K562 (cell line): ENCODE results near the gene KSR2. TPM values are rescaled to one million over a fixed set of nuclear protein-coding genes. Genes with fewer than 3 reads are reported as not detected.

Experiments used
- ATAC-seq: fragments of 200-7000 bp; cut with Tn5 transposase; 3 replicates; pipeline ENCODE4 v1.9.1; 2020; ENCODE audit warnings: moderate library complexity
- BruUV-seq: library from RNA; stranded (reverse); fragments of 400-500 nt; replicated peaks from 2 replicates; lab custom pipeline; 2021; lab: Mats Ljungman, UMichigan
- CTCF ChIA-PET: fragments of 300-600 bp; formaldehyde crosslinking; extraction: SDS; loops from one replicate; lab custom pipeline; 2021; ENCODE audit warnings: low intra/inter-chr PET ratio; lab: Yijun Ruan, JAX
- POLR2A ChIA-PET: fragments of 300-600, 350-650 bp; sonication (Branson Sonifier 250); formaldehyde crosslinking; extraction: SDS; loops from one replicate; lab custom pipeline; 2021; ENCODE audit warnings: antibody characterized with exemption, inconsistent platforms; lab: Yijun Ruan, JAX
- DNase-seq, 4 experiments: peaks; one replicate each; pipeline versions ENCODE4 v3.0.0 to v3.0.0-alpha.2; 2011 to 2018; ENCODE audit warnings: low spot score in 3 of 4, mixed read lengths in 3 of 4; ENCODE audit errors: extremely low read depth in 1 of 4
- FAIRE-seq: peaks from 2 replicates; lab custom pipeline; 2011; peaks lifted over from hg19 to GRCh38; lab: Jason Lieb, UNC
- H2AFZ ChIP-seq: 2 replicates; pipeline ENCODE4 v1.6.0; 2011; ENCODE audit warnings: low read depth, low read length, control low read depth, inconsistent platforms
- H3K27ac ChIP-seq: fragments of 200-600 bp; 3 replicates; pipeline ENCODE4 v1.8.0; 2011; ENCODE audit warnings: low read depth, mild to moderate bottlenecking, control low read depth, inconsistent platforms, low read length, moderate library complexity, mixed read lengths; ENCODE audit errors: extremely low read depth
- H3K27me3 ChIP-seq, 2 experiments: fragments of 300-600 bp in 1 of 2; 2 replicates in 1 of 2; 3 replicates in 1 of 2; pipeline versions ENCODE4 v1.6.0 to v1.8.0; 2011; ENCODE audit warnings: inconsistent platforms in 2 of 2, low read length in 2 of 2, mild to moderate bottlenecking in 1 of 2, mixed read lengths in 1 of 2, moderate library complexity in 1 of 2; ENCODE audit not compliant: control insufficient read depth in 2 of 2, insufficient read depth in 2 of 2
- H3K36me3 ChIP-seq: fragments of 300-600 bp; 3 replicates; pipeline ENCODE4 v1.8.0; 2011; ENCODE audit warnings: mild to moderate bottlenecking, low read length, inconsistent platforms; ENCODE audit not compliant: control insufficient read depth, insufficient read depth
- H3K4me1 ChIP-seq, 2 experiments: fragments of 200-600 bp in 1 of 2; replicated peaks in 1 of 2; 2 replicates in 1 of 2; 3 replicates in 1 of 2; pipeline versions ENCODE4 v1.5.1 to v1.8.0; 2011; ENCODE audit warnings: inconsistent platforms in 2 of 2, low read length in 2 of 2, mild to moderate bottlenecking in 1 of 2, mixed read lengths in 1 of 2, moderate library complexity in 1 of 2; ENCODE audit not compliant: control insufficient read depth in 2 of 2, insufficient read depth in 2 of 2
- H3K4me2 ChIP-seq: 2 replicates; pipeline ENCODE4 v1.6.1; 2011; ENCODE audit warnings: low read length, control low read depth, inconsistent platforms, mixed read lengths; ENCODE audit not compliant: insufficient read depth
- H3K4me3 ChIP-seq: fragments of 200-600 bp; sonication (generic), shearing (Covaris generic); 2 replicates; pipeline ENCODE4 v1.5.1; 2016; ENCODE audit warnings: control low read depth, inconsistent platforms
- H3K79me2 ChIP-seq: fragments of 200-600 bp; 3 replicates; pipeline ENCODE4 v1.8.0; 2011; ENCODE audit warnings: low read length, inconsistent platforms; ENCODE audit not compliant: control insufficient read depth, insufficient read depth
- H3K9ac ChIP-seq, 2 experiments: 2 replicates each; pipeline versions ENCODE4 v1.6.0 to v1.6.1; 2011; ENCODE audit warnings: low read depth in 2 of 2, low read length in 2 of 2, control low read depth in 1 of 2, inconsistent platforms in 1 of 2, mild to moderate bottlenecking in 1 of 2, mixed read lengths in 1 of 2; ENCODE audit not compliant: insufficient read depth in 1 of 2
- H3K9me1 ChIP-seq: one replicate; pipeline ENCODE4 v1.6.0; 2011; ENCODE audit warnings: inconsistent platforms, mild to moderate bottlenecking, low read length, moderate library complexity; ENCODE audit not compliant: control insufficient read depth, insufficient read depth
- H3K9me3 ChIP-seq: replicated peaks from 2 replicates; pipeline ENCODE4 v1.5.1; 2011; ENCODE audit warnings: low read depth, low read length, inconsistent platforms; ENCODE audit not compliant: control insufficient read depth, insufficient read depth
- H4K20me1 ChIP-seq: replicated peaks from 2 replicates; pipeline ENCODE4 v1.6.1; 2011; ENCODE audit warnings: low read length, inconsistent platforms, mixed read lengths; ENCODE audit not compliant: control insufficient read depth, insufficient read depth
- BHLHE40 ChIP-seq: IDR thresholded peaks from 2 replicates; pipeline ENCODE4 v1.6.1; 2011; ENCODE audit warnings: low read length, improper control_type of control experiment
- CC2D1A ChIP-seq: fragments of 450-650 bp; IDR thresholded peaks from 2 replicates; pipeline ENCODE4 v1.6.1; 2017; ENCODE audit warnings: mild to moderate bottlenecking
- CEBPB ChIP-seq: fragments of 450-650 bp; IDR thresholded peaks from 2 replicates; pipeline ENCODE4 v1.6.1; 2016; ENCODE audit warnings: missing genetic modification characterization, missing compliant biosample characterization
- CEBPG ChIP-seq, 3 experiments: fragments of 200-800 bp in 1 of 3; sonication (Bioruptor generic) in 1 of 3; sonication (generic) in 1 of 3; formaldehyde crosslinking in 1 of 3; IDR thresholded peaks in 2 of 3; conservative IDR thresholded peaks in 1 of 3; 2 replicates each; pipeline versions ENCODE4 v1.6.1 to v1.8.0; 2016 to 2022; ENCODE audit warnings: missing compliant biosample characterization in 2 of 3, missing genetic modification characterization in 2 of 3, mild to moderate bottlenecking in 1 of 3, missing genetic modification reagents in 1 of 3
- FOXJ2 ChIP-seq: fragments of 200-800 bp; sonication (Bioruptor generic); IDR thresholded peaks from 2 replicates; pipeline ENCODE4 v1.6.1; 2016; ENCODE audit warnings: missing genetic modification characterization, missing compliant biosample characterization
- HCFC1 ChIP-seq: IDR thresholded peaks from 2 replicates; pipeline ENCODE4 v1.6.1; 2012; ENCODE audit warnings: low read depth, low read length, improper control_type of control experiment
- HMG20A ChIP-seq: fragments of 450-650 bp; formaldehyde crosslinking; conservative IDR thresholded peaks from 2 replicates; pipeline ENCODE4 v1.4.0; 2020; ENCODE audit warnings: mild to moderate bottlenecking, mixed read lengths
- HNRNPH1 ChIP-seq: fragments of 200-400 bp; formaldehyde crosslinking; optimal IDR thresholded peaks from 2 replicates; pipeline ENCODE3; 2017; ENCODE audit warnings: low read depth, mild to moderate bottlenecking, low read length, moderate library complexity
- MAFF ChIP-seq: IDR thresholded peaks from 2 replicates; pipeline ENCODE4 v1.6.1; 2012; ENCODE audit warnings: low read length, improper control_type of control experiment
- NEUROD1 ChIP-seq: fragments of 150-350 bp; IDR thresholded peaks from 2 replicates; pipeline ENCODE4 v1.6.1; 2014; ENCODE audit warnings: borderline replicate concordance, low read length, low read depth; ENCODE audit not compliant: partially characterized antibody
- PURB ChIP-seq: sonication (generic); formaldehyde crosslinking; IDR thresholded peaks from 2 replicates; pipeline ENCODE4 v1.9.0; 2021; ENCODE audit warnings: low read depth, mild to moderate bottlenecking, missing genetic modification reagents
- RHOXF2B ChIP-seq: fragments of 250-450 bp; sonication (Bioruptor Pico); conservative IDR thresholded peaks from 2 replicates; pipeline ENCODE4 v1.5.1; 2021
- SPI1 ChIP-seq: IDR thresholded peaks from 2 replicates; pipeline ENCODE4 v1.6.1; 2011; ENCODE audit warnings: low read depth, low read length, control low read depth, borderline replicate concordance
- TSC22D4 ChIP-seq: fragments of 450-650 bp; IDR thresholded peaks from 2 replicates; pipeline ENCODE4 v1.6.1; 2016; ENCODE audit warnings: missing genetic modification characterization, missing biosample characterization, control low read depth
- ZNF140 ChIP-seq: fragments of 250-450 bp; sonication (Bioruptor Pico); IDR thresholded peaks from 2 replicates; pipeline ENCODE4 v1.8.0; 2021; ENCODE audit warnings: moderate library complexity, mild to moderate bottlenecking, inconsistent platforms
- ZNF184 ChIP-seq: sonication (generic); formaldehyde crosslinking; IDR thresholded peaks from 2 replicates; pipeline ENCODE4 v1.5.0; 2020; ENCODE audit warnings: missing genetic modification reagents
- ZNF507 ChIP-seq: conservative IDR thresholded peaks from 2 replicates; pipeline ENCODE4 v1.6.1; 2017; ENCODE audit warnings: missing genetic modification characterization, missing compliant biosample characterization
- ZNF717 ChIP-seq: fragments of 250-450 bp; sonication (Bioruptor Pico); IDR thresholded peaks from 2 replicates; pipeline ENCODE4 v1.5.0; 2021
- WGBS: fragments of 100-300 bp; shearing (Covaris generic); methylation state at CpG from one replicate; pipeline ENCODE4 v1.1.6; 2016; ENCODE audit warnings: low coverage, mixed read lengths; ENCODE audit not compliant: insufficient coverage; ENCODE audit errors: missing lambda C conversion rate; 5-methylcytosine and 5-hydroxymethylcytosine counted together
- in situ Hi-C: fragments of 300-500 bp; cut with MboI; formaldehyde crosslinking; loops from 4 replicates; pipeline ENCODE4 v1.15.0; 2018; ENCODE audit warnings: inconsistent platforms, mixed read lengths
- intact Hi-C: fragments of 100-400 bp; cut with micrococcal nuclease; formaldehyde crosslinking; loops from 2 replicates; pipeline ENCODE4 v1.14.2; 2022
- polyA plus RNA-seq, 8 experiments: library from polyadenylated mRNA; depleted of rRNA in 4 of 8; stranded (reverse) in 5 of 8; unstranded in 3 of 8; fragments of >200 nt; fragmentation: Nextera tagmentation in 2 of 8; fragmentation: Illumina TruSeq in 1 of 8; extraction: Ambion mirVana in 2 of 8; extraction: Trizol in 1 of 8; gene quantifications; 2 replicates each; pipeline versions ENCODE4 v1.2.1 to v1.2.3, GENCODE V29; 2011 to 2014; ENCODE audit warnings: inconsistent platforms in 1 of 8, missing spikeins in 1 of 8
- total RNA-seq, 7 experiments: library from RNA; depleted of rRNA in 6 of 7; stranded (reverse); fragments of >200 nt in 6 of 7; fragmentation: Illumina TruSeq in 2 of 7; extraction: Trizol in 2 of 7; gene quantifications; 2 replicates each; pipeline versions ENCODE4 v1.2.1 to v1.2.3, GENCODE V29; 2011 to 2021; ENCODE audit warnings: low replicate concordance in 1 of 7

KSR2 gene
- total and polyA plus RNA-seq, 9 of the 15 experiments (the other 6 are each of a cell fraction or from before 2014, with no cell fraction given) = not detected

- H4K20me1 ChIP-seq = no peaks in the 10 kb centered on the region
- DNase-seq = no peak
- no peaks in the 10 kb centered on the region for H3K9me3 ChIP-seq
- H3K27ac ChIP-seq = no peak overlapping the region
- in situ Hi-C loops = no loop called here
- no peaks in the 10 kb centered on the region for H3K9me1 ChIP-seq
- no peak for TF ChIP-seq ZNF507 (tag)
- TF ChIP-seq BHLHE40 = no peak
- no peak for TF ChIP-seq TSC22D4 (tag)
- TF ChIP-seq ZNF717 (CRISPR knock-in tag) = no peak
- no peak for TF ChIP-seq RHOXF2B
- TF ChIP-seq SPI1 = no peak
- TF ChIP-seq FOXJ2 (tag) = no peak
- TF ChIP-seq, all 486 proteins: peak for 0
- Histone ChIP-seq H2AFZ (no peak overlapping the region), H3K4me2 (no peak overlapping the region), H3K79me2 (no peaks in the 10 kb centered on the region), H3K4me1 (no peaks in the 10 kb centered on the region), H3K4me3 (no peak overlapping the region), H3K36me3 (no peaks in the 10 kb centered on the region), H3K27me3 (peaks cover 14 to 16% of the 10 kb centered on the region in 2 experiments; a peak in 4 of 5 replicates), H3K9ac (no peak overlapping the region)
- intact Hi-C loops = no loop called here
- CTCF ChIA-PET = no interaction called here
- no peak for FAIRE-seq
- BruUV-seq = no TSS peak
- 1% methylated on average over 5 of the region's 5 CpGs for WGBS
- no peak for ATAC-seq
- POLR2A ChIA-PET = interaction anchor here (1.0 to 1.2 kb wide), 2 partner anchors 15 to 45 kb away, joined by 3 read pairs; no protein-coding TSS in a partner anchor
Observed at GRCh38 chr12:117981267-117981666, 12.5 kb upstream of the KSR2 start.

- DNase-seq (no peak), FAIRE-seq (no peak), ATAC-seq (no peak)
- Histone ChIP-seq H3K9ac (no peak overlapping the region), H3K79me2 (no peaks in the 10 kb centered on the region), H3K4me1 (no peaks in the 10 kb centered on the region), H3K4me2 (no peak overlapping the region), H3K27ac (no peak overlapping the region), H2AFZ (no peak overlapping the region), H3K9me3 (no peaks in the 10 kb centered on the region), H3K36me3 (no peaks in the 10 kb centered on the region), H3K27me3 (peaks cover 14 to 16% of the 10 kb centered on the region in 2 experiments; a peak in 4 of 5 replicates), H3K9me1 (no peaks in the 10 kb centered on the region), H4K20me1 (no peaks in the 10 kb centered on the region), H3K4me3 (no peak overlapping the region)
- ChIA-PET CTCF (no interaction called here), POLR2A (no interaction called here)
- no TSS peak for BruUV-seq
- intact Hi-C loops = no loop called here
- in situ Hi-C loops = no loop called here
- peak; percentile 51; the same call in 1 of the 2 replicates for TF ChIP-seq CEBPB (tag)
- no peak for TF ChIP-seq ZNF140
- no peak for TF ChIP-seq HMG20A (CRISPR knock-in tag)
- TF ChIP-seq CEBPG (CRISPR knock-in tag; IDR thresholded peaks at IDR 0.05) = no peak
- TF ChIP-seq CEBPG (tag; conservative IDR thresholded peaks at IDR 0.05 in 1 of 2, IDR thresholded peaks at IDR 0.05 in 1 of 2) = peak; percentile 28 to 62; a peak in 2 of 4 replicates
- TF ChIP-seq ZNF184 = no peak
- no peak for TF ChIP-seq CC2D1A
- TF ChIP-seq HCFC1 = no peak
- TF ChIP-seq HNRNPH1 = no peak
- no peak for TF ChIP-seq NEUROD1
- TF ChIP-seq MAFF = no peak
- no peak for TF ChIP-seq PURB
- 6% methylated on average over 4 of the region's 4 CpGs for WGBS
Observed at GRCh38 chr12:117980616-117981015, 11.8 kb upstream of the KSR2 start.
